ENCODE measurements around the gene ENDOV. TPM values are rescaled to one million over a fixed set of nuclear protein-coding genes. Genes with fewer than 3 reads are reported as not detected.

Gene ENDOV
- total RNA-seq, 1 experiment from 2014 or later: 45.6 TPM

DNA sequence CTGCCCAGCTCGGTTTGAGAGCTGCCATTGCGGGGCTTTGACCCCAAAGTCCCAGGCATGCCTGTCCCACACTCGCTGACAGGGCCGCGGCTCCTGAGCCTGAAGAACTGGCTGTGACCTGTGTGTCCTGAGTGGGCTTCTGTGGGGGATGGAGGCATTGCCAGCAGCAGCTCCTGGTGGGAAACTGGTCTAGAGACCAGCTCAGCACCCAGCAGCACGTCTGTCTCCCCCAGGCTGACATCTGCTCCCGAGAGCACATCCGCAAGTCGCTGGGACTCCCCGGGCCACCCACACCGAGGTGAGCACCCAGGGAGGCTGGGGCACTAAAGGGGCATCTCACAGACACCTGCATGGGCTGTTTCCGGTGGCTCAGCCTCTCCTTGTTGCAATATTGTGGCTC, 13.4 kb downstream of the ENDOV start:
- CTCF ChIA-PET: interaction anchor here (1.1 to 2.5 kb wide), 4 partner anchors 13 to 673 kb away, joined by 3 to 35 read pairs (median 3); no protein-coding TSS in a partner anchor
- BruUV-seq (replicated peaks): no TSS peak
- Histone ChIP-seq H4K20me1 (ENCODE audit: insufficient read depth) (no peaks in the 10 kb centered on the region), H3K79me2 (ENCODE audit: insufficient read depth, low read length) (no peaks in the 10 kb centered on the region), H3K9ac (ENCODE audit: low read length) (no peak overlapping the region), H3K9me3 (ENCODE audit: control insufficient read depth in 1 of 2, insufficient read depth in 1 of 2, low read depth in 1 of 2, low read length in 2 of 2) (no peaks in the 10 kb centered on the region), H2AFZ (ENCODE audit: low read depth, low read length, poor library complexity, severe bottlenecking) (no peak overlapping the region), H3K9me2 (ENCODE audit: insufficient read depth) (no peaks in the 10 kb centered on the region), H3K27ac (ENCODE audit: low read depth, low read length) (no peak overlapping the region), H3K4me1 (ENCODE audit: control insufficient read depth in 1 of 2, insufficient read depth in 2 of 2, low read length in 2 of 2) (no peaks in the 10 kb centered on the region), H3K27me3 (ENCODE audit: insufficient read depth, low read length) (no peaks in the 10 kb centered on the region), H3K36me3 (ENCODE audit: control insufficient read depth in 1 of 2, insufficient read depth in 2 of 2, low read length in 2 of 2) (no peaks in the 10 kb centered on the region), H3K4me2 (ENCODE audit: low read length) (no peak overlapping the region), H3K4me3 (replicated peaks in 1 of 2; ENCODE audit: low read depth in 1 of 2, low read length in 2 of 2) (no peak overlapping the region)
- ATAC-seq (no peak), DNase-seq (ENCODE audit: low read depth, low spot score) (no peak)
- intact Hi-C loops (cut with micrococcal nuclease): no loop called here
- RAD21 ChIA-PET (ENCODE audit: low non-redundant PET in 1 of 2, low total read pairs in 2 of 2, uncharacterized antibody in 2 of 2, unreplicated experiment in 2 of 2): no interaction called here
- POLR2A ChIA-PET: no interaction called here
- TF ChIP-seq SP1 (IDR thresholded peaks at IDR 0.05; ENCODE audit: low read depth) (no peak), ZNF274 (IDR thresholded peaks at IDR 0.05; ENCODE audit: low read depth, low read length) (no peak), ZFX (IDR thresholded peaks at IDR 0.05) (no peak), POLR2A (IDR thresholded peaks at IDR 0.05; ENCODE audit: borderline replicate concordance, extremely low read depth, insufficient read depth, insufficient read length) (no peak), YY1 (IDR thresholded peaks at IDR 0.05; ENCODE audit: extremely low read depth, insufficient replicate concordance, low read depth, low read length) (no peak), EZH2 (IDR thresholded peaks at IDR 0.05) (no peak), JUND (IDR thresholded peaks at IDR 0.05) (no peak)
- TF ChIP-seq, protein P1, sequence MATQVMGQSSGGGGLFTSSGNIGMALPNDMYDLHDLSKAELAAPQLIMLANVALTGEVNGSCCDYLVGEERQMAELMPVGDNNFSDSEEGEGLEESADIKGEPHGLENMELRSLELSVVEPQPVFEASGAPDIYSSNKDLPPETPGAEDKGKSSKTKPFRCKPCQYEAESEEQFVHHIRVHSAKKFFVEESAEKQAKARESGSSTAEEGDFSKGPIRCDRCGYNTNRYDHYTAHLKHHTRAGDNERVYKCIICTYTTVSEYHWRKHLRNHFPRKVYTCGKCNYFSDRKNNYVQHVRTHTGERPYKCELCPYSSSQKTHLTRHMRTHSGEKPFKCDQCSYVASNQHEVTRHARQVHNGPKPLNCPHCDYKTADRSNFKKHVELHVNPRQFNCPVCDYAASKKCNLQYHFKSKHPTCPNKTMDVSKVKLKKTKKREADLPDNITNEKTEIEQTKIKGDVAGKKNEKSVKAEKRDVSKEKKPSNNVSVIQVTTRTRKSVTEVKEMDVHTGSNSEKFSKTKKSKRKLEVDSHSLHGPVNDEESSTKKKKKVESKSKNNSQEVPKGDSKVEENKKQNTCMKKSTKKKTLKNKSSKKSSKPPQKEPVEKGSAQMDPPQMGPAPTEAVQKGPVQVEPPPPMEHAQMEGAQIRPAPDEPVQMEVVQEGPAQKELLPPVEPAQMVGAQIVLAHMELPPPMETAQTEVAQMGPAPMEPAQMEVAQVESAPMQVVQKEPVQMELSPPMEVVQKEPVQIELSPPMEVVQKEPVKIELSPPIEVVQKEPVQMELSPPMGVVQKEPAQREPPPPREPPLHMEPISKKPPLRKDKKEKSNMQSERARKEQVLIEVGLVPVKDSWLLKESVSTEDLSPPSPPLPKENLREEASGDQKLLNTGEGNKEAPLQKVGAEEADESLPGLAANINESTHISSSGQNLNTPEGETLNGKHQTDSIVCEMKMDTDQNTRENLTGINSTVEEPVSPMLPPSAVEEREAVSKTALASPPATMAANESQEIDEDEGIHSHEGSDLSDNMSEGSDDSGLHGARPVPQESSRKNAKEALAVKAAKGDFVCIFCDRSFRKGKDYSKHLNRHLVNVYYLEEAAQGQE (IDR thresholded peaks at IDR 0.05; ENCODE audit: low read depth): no peak
- TF ChIP-seq, protein P2, sequence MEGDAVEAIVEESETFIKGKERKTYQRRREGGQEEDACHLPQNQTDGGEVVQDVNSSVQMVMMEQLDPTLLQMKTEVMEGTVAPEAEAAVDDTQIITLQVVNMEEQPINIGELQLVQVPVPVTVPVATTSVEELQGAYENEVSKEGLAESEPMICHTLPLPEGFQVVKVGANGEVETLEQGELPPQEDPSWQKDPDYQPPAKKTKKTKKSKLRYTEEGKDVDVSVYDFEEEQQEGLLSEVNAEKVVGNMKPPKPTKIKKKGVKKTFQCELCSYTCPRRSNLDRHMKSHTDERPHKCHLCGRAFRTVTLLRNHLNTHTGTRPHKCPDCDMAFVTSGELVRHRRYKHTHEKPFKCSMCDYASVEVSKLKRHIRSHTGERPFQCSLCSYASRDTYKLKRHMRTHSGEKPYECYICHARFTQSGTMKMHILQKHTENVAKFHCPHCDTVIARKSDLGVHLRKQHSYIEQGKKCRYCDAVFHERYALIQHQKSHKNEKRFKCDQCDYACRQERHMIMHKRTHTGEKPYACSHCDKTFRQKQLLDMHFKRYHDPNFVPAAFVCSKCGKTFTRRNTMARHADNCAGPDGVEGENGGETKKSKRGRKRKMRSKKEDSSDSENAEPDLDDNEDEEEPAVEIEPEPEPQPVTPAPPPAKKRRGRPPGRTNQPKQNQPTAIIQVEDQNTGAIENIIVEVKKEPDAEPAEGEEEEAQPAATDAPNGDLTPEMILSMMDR (IDR thresholded peaks at IDR 0.05 in 2 of 3, conservative IDR thresholded peaks at IDR 0.05 in 1 of 3; ENCODE audit: borderline replicate concordance in 1 of 3, insufficient read depth in 1 of 3, low read depth in 2 of 3, low read length in 2 of 3): no peak
- TF ChIP-seq, protein P3, sequence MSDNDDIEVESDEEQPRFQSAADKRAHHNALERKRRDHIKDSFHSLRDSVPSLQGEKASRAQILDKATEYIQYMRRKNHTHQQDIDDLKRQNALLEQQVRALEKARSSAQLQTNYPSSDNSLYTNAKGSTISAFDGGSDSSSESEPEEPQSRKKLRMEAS (IDR thresholded peaks at IDR 0.05): no peak

Measured in HCT116 (cell line).